Measurements from ENCODE around the gene CEMIP. TPM values are rescaled to one million over a fixed set of nuclear protein-coding genes. Genes with fewer than 3 reads are reported as not detected.

The CEMIP gene, protein sequence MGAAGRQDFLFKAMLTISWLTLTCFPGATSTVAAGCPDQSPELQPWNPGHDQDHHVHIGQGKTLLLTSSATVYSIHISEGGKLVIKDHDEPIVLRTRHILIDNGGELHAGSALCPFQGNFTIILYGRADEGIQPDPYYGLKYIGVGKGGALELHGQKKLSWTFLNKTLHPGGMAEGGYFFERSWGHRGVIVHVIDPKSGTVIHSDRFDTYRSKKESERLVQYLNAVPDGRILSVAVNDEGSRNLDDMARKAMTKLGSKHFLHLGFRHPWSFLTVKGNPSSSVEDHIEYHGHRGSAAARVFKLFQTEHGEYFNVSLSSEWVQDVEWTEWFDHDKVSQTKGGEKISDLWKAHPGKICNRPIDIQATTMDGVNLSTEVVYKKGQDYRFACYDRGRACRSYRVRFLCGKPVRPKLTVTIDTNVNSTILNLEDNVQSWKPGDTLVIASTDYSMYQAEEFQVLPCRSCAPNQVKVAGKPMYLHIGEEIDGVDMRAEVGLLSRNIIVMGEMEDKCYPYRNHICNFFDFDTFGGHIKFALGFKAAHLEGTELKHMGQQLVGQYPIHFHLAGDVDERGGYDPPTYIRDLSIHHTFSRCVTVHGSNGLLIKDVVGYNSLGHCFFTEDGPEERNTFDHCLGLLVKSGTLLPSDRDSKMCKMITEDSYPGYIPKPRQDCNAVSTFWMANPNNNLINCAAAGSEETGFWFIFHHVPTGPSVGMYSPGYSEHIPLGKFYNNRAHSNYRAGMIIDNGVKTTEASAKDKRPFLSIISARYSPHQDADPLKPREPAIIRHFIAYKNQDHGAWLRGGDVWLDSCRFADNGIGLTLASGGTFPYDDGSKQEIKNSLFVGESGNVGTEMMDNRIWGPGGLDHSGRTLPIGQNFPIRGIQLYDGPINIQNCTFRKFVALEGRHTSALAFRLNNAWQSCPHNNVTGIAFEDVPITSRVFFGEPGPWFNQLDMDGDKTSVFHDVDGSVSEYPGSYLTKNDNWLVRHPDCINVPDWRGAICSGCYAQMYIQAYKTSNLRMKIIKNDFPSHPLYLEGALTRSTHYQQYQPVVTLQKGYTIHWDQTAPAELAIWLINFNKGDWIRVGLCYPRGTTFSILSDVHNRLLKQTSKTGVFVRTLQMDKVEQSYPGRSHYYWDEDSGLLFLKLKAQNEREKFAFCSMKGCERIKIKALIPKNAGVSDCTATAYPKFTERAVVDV (N-terminal part only)
- 1.3 to 1.7 TPM (median 1.4 TPM) in 5 replicates for total RNA-seq (2022; extraction: Qiagen RNA extraction; ENCODE audit: low read depth)

DNA sequence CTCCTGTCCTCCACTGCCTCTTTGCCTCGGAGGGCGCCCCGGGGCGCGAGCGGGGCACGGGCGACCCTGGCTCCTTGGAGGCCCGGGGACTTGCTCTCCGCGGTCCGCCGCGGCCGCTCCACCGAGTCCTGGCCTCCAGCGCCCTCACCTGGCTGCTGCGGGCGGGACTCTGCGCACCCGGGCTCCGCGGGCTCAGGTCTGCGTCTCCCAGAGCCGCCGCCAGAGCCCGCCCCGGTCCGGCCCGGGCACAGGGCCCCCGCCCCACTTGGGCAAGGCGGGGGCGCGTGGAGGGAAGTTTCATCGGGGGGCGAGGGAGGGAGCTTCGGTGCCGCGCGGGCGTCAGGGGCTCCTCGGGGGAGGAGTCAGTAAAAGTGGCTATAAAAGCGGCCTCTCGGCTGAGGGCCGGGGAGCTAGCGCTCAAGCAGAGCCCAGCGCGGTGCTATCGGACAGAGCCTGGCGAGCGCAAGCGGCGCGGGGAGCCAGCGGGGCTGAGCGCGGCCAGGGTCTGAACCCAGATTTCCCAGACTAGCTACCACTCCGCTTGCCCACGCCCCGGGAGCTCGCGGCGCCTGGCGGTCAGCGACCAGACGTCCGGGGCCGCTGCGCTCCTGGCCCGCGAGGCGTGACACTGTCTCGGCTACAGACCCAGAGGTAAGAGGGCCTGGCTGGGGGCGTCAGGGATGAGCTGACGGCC, at the start of gene CEMIP:
CEMIP (plus strand) TSS at position 407 of the 694 bp plus-strand sequence. CDS start 94,510 bp downstream, outside the sequence.

DNA sequence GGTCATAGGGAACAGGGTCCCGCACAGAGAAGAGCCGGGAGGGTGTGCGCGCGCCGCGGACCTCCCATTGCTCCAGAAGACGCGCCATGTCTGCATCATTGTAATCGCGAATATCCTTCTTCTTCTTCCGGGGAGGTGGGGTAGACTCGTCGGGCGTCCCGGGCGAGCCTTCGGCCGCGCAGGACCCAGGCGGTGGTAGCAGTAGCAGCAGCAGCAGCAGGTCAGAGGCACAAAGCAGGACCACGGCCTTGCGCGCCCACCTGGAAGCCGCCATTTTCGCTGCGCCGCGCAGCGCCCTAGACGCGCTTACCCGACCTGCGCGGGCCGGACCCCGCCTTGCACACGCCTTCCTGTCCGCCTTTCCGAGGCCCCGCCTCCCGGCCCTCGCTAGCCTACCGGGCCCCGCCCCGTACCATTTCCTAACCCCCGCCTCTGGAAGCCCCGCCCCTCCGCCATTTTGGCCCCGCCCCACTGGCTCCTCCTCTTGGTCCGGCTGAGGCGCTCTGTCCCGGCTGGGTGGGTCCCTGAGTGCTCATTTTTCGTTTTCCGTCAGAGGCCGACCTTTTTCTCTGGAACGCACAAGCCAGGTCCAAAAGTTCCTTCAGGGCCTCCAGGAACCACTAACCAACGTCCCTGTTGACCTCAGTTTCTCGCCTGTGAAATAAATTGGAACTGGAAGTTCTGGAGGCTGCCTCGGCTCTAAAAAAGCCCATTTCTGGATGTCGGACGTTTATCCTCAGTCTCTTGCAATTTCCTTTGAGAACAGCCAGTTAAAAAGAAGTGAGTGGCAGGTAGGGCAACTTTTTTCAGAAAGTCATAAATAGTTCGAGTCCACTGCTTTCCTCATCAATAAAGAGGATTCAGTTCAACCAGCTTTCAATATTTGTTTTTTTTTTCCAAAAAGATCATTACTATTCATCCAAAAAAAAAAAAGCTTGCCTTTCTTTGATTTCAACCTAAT, 210.6 kb downstream of the CEMIP start, which contains the start of gene MESD:
MESD (minus strand) TSS at position 302 of the 961 bp plus-strand sequence; CDS start at position 274, 28 bp downstream.

DNA sequence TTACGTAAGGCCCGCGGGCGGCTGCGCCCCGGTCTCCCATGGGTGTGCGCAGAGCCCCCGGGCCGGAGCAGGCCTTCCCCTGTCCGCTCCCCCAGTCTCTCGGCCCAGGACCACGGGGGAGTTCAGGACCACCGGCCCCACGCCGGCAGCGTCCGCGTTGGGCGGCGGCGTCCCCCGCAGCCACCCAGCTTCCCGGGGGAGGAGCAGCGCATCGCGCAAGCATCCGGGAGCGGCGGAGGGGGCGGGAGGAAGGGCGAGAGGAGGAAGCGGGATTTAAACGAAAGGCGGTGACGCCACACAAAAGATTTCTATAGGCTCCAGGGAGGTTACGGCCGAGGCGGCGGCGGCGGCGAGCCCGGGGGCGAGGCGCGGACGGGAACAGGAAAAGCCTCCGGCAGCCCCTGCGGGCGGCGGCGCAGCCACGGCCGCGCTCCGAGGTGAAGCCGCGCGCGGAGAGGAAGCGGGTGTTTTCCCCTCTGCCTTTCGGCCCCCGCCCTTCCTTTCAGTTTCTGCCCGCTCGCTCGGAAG, 221.5 kb downstream of the CEMIP start, which contains the start of gene TLNRD1:
TLNRD1 (plus strand) TSS at position 300 of the 528 bp plus-strand sequence. CDS start 1,349 bp downstream, outside the sequence.

Other genes starting within 250 kb of the CEMIP start
- gene ABHD17C, start 84.1 kb upstream of the CEMIP start, total RNA-seq (2022; extraction: Qiagen RNA extraction; ENCODE audit: low read depth): 29.2 to 35.8 TPM (median 34.9 TPM) in 5 replicates
- gene MESD, start 210.4 kb downstream of the CEMIP start, total RNA-seq (2022; extraction: Qiagen RNA extraction; ENCODE audit: low read depth): 36.2 to 38.0 TPM (median 37.3 TPM) in 5 replicates
- gene TLNRD1, start 221.6 kb downstream of the CEMIP start, total RNA-seq (2022; extraction: Qiagen RNA extraction; ENCODE audit: low read depth): 11.6 to 18.3 TPM (median 17.9 TPM) in 5 replicates